Measurements from ENCODE around the gene OR2G3. TPM values are rescaled to one million over a fixed set of nuclear protein-coding genes. Genes with fewer than 3 reads are reported as not detected.

The OR2G3 gene
- total RNA-seq, 1 experiment from 2014 or later: not detected

DNA sequence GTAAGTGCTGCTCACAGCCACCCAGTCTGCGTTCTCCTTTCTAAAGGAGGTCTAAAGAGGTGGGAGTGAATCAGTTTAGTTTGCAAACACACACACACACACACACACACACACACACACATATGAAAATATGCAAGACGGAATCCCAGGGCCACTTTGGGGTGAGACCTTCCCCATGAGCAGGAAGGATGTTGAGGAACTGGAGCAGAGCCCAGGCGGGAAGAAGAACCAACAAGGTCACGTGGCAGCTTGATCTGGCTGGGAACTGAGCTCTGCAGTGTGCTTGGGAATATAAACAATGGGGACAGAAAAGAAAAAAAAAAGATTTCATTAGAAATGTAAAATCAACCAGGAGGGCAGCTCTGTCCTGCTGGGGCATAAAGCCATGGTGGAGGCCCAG lies 32.6 kb downstream of the OR2G3 start:
- Histone ChIP-seq H3K4me1 (ENCODE audit: insufficient read depth, low read length, poor library complexity, severe bottlenecking) (no peaks in the 10 kb centered on the region), H3K27me3 (replicated peaks; ENCODE audit: insufficient read depth, low read depth, low read length, poor library complexity) (peaks cover 10% of the 10 kb centered on the region), H3K9me3 (ENCODE audit: low read depth, low read length, poor library complexity, severe bottlenecking) (no peaks in the 10 kb centered on the region), H3K36me3 (ENCODE audit: insufficient read depth, low read length, poor library complexity, severe bottlenecking) (no peaks in the 10 kb centered on the region), H3K27ac (ENCODE audit: low read depth, low read length, poor library complexity, severe bottlenecking) (no peak overlapping the region), H3K4me3 (ENCODE audit: low read depth, low read length, poor library complexity, severe bottlenecking) (no peak overlapping the region)
- no TSS peak for BruUV-seq (replicated peaks)
- TF ChIP-seq, protein P1, sequence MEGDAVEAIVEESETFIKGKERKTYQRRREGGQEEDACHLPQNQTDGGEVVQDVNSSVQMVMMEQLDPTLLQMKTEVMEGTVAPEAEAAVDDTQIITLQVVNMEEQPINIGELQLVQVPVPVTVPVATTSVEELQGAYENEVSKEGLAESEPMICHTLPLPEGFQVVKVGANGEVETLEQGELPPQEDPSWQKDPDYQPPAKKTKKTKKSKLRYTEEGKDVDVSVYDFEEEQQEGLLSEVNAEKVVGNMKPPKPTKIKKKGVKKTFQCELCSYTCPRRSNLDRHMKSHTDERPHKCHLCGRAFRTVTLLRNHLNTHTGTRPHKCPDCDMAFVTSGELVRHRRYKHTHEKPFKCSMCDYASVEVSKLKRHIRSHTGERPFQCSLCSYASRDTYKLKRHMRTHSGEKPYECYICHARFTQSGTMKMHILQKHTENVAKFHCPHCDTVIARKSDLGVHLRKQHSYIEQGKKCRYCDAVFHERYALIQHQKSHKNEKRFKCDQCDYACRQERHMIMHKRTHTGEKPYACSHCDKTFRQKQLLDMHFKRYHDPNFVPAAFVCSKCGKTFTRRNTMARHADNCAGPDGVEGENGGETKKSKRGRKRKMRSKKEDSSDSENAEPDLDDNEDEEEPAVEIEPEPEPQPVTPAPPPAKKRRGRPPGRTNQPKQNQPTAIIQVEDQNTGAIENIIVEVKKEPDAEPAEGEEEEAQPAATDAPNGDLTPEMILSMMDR (conservative IDR thresholded peaks at IDR 0.05; ENCODE audit: low read depth, low read length): no peak
- TF ChIP-seq EZH2 (IDR thresholded peaks at IDR 0.05; ENCODE audit: borderline replicate concordance, low read depth, low read length, poor library complexity, severe bottlenecking): no peak
- no peak for DNase-seq (ENCODE audit: low spot score)
- ChIA-PET CTCF (no interaction called here), POLR2A (ENCODE audit: low non-redundant PET) (no interaction called here)
- intact Hi-C loops (cut with micrococcal nuclease; ENCODE audit: unreplicated experiment): no loop called here

DNA sequence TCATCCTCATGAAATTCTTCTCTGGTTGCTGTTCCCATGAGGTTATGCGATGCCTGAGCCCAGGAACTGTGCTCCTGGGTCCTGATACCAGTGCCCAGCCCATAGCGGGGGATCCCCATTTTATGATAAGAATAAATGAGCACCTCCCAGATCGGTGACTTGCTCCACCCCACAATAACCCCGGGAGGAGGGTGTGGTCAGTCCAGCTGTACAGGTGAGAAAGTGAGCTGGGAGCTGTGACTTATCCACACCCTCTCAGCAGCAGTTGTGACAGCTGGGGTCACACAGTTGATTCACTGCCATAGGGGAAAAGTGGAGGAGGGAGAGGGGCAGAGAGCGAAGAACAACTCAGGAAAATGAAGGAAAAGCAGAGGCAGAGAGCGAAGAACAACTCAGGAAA lies 33.4 kb downstream of the OR2G3 start:
- Histone ChIP-seq H3K36me3 (ENCODE audit: insufficient read depth, low read length, poor library complexity, severe bottlenecking) (no peaks in the 10 kb centered on the region), H3K27ac (ENCODE audit: low read depth, low read length, poor library complexity, severe bottlenecking) (no peak overlapping the region), H3K27me3 (replicated peaks; ENCODE audit: insufficient read depth, low read depth, low read length, poor library complexity) (peaks cover 10% of the 10 kb centered on the region), H3K4me3 (ENCODE audit: low read depth, low read length, poor library complexity, severe bottlenecking) (no peak overlapping the region), H3K4me1 (ENCODE audit: insufficient read depth, low read length, poor library complexity, severe bottlenecking) (no peaks in the 10 kb centered on the region), H3K9me3 (ENCODE audit: low read depth, low read length, poor library complexity, severe bottlenecking) (no peaks in the 10 kb centered on the region)
- BruUV-seq (replicated peaks): no TSS peak
- intact Hi-C loops (cut with micrococcal nuclease; ENCODE audit: unreplicated experiment): no loop called here
- DNase-seq (ENCODE audit: low spot score): no peak
- ChIA-PET CTCF (no interaction called here), POLR2A (ENCODE audit: low non-redundant PET) (no interaction called here)
- TF ChIP-seq, protein P1 (conservative IDR thresholded peaks at IDR 0.05; ENCODE audit: low read depth, low read length): no peak
- TF ChIP-seq EZH2 (IDR thresholded peaks at IDR 0.05; ENCODE audit: borderline replicate concordance, low read depth, low read length, poor library complexity, severe bottlenecking): no peak

DNA sequence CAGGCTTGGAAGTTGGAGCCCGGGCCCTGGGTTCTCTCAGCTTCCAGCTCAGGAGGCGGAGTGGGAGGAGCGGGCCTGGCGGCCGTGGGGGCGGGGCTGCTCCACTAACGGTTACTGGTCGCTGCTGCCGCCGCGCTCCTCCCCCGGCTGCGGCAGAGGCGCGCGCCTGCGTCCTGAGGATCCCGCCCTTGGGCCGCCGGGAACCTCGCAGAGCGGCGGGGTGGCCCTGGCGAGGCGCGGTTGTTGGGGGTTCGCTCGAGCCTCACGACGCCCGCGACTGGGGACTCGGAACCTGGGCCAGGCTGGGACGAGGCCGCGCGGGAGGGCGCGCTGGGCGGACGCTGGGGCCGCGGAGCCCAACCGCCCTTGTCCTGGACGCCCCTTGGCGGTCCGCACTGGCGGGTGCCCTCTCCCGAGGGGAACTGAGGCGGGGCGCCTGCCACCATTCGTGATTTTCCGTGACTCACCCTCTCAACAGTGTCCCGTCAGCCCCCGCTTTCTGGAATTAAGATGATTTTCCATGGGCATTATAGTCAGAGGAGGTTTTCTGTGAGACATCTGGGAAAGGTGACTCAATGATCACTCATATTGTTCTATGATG lies 34.1 kb downstream of the OR2G3 start:
- Histone ChIP-seq H3K4me3 (ENCODE audit: low read depth, low read length, poor library complexity, severe bottlenecking) (no peak overlapping the region), H3K27me3 (replicated peaks; ENCODE audit: insufficient read depth, low read depth, low read length, poor library complexity) (peaks cover 10% of the 10 kb centered on the region), H3K36me3 (ENCODE audit: insufficient read depth, low read length, poor library complexity, severe bottlenecking) (no peaks in the 10 kb centered on the region), H3K4me1 (ENCODE audit: insufficient read depth, low read length, poor library complexity, severe bottlenecking) (no peaks in the 10 kb centered on the region), H3K9me3 (ENCODE audit: low read depth, low read length, poor library complexity, severe bottlenecking) (no peaks in the 10 kb centered on the region), H3K27ac (ENCODE audit: low read depth, low read length, poor library complexity, severe bottlenecking) (no peak overlapping the region)
- DNase-seq (ENCODE audit: low spot score): no peak
- TF ChIP-seq, protein P1 (conservative IDR thresholded peaks at IDR 0.05; ENCODE audit: low read depth, low read length): no peak
- no peak for TF ChIP-seq EZH2 (IDR thresholded peaks at IDR 0.05; ENCODE audit: borderline replicate concordance, low read depth, low read length, poor library complexity, severe bottlenecking)
- ChIA-PET CTCF (no interaction called here), POLR2A (ENCODE audit: low non-redundant PET) (no interaction called here)
- BruUV-seq (replicated peaks): no TSS peak
- intact Hi-C loops (cut with micrococcal nuclease; ENCODE audit: unreplicated experiment): no loop called here

Measured in A673 (cell line).